ENCODE results near the gene HTATSF1. TPM values are rescaled to one million over a fixed set of nuclear protein-coding genes. Genes with fewer than 3 reads are reported as not detected.

The HTATSF1 gene
- total RNA-seq, 1 experiment from 2014 or later, result 49.5 TPM

GRCh38 chrX:136534131-136534530 lies 36.7 kb downstream of the HTATSF1 start:
- H3K9ac ChIP-seq (ENCODE audit: extremely low read depth, insufficient read length, low read length), result no peak overlapping the region

More at GRCh38 chrX:136534131-136534530, 36.7 kb downstream of the HTATSF1 start:
- Histone ChIP-seq H3K4ac (ENCODE audit: low read depth, low read length) (no peak overlapping the region), H4K8ac (replicated peaks; ENCODE audit: insufficient read length, low read depth, low read length) (no peak overlapping the region), H2BK12ac (ENCODE audit: insufficient read length, low read depth, low read length) (no peak overlapping the region), H3K79me2 (ENCODE audit: insufficient read depth, low read length) (no peaks in the 10 kb centered on the region), H2BK15ac (ENCODE audit: low read depth, low read length) (no peak overlapping the region), H4K20me1 (ENCODE audit: control insufficient read depth, insufficient read depth, insufficient read length) (no peaks in the 10 kb centered on the region), H3K9me3 (ENCODE audit: control insufficient read depth, low read depth, low read length) (peaks cover 42% of the 10 kb centered on the region), H3K4me1 (ENCODE audit: insufficient read depth, low read length) (no peaks in the 10 kb centered on the region), H3K23ac (ENCODE audit: insufficient read length, low read depth, low read length) (no peak overlapping the region), H3K14ac (ENCODE audit: insufficient read depth, low read length) (no peak overlapping the region), H2AFZ (ENCODE audit: low read length) (no peak overlapping the region), H2BK20ac (ENCODE audit: low read depth, low read length, poor library complexity, severe bottlenecking) (no peak overlapping the region), H3K27ac (ENCODE audit: insufficient read length, low read depth, low read length) (no peak overlapping the region), H4K5ac (ENCODE audit: insufficient read length, low read depth, low read length) (no peak overlapping the region), H2AK5ac (ENCODE audit: insufficient read length, low read length) (no peak overlapping the region), H2BK120ac (ENCODE audit: low read depth, low read length, poor library complexity, severe bottlenecking) (no peak overlapping the region), H3K79me1 (ENCODE audit: insufficient read depth, low read depth, low read length, poor library complexity, severe bottlenecking) (no peaks in the 10 kb centered on the region), H3K27me3 (ENCODE audit: insufficient read depth, low read length) (no peaks in the 10 kb centered on the region), H4K91ac (ENCODE audit: insufficient read length, low read depth, low read length) (no peak overlapping the region), H3K18ac (ENCODE audit: insufficient read length, low read depth, low read length) (no peak overlapping the region), H3K23me2 (ENCODE audit: insufficient read length, low read depth, low read length, poor library complexity, severe bottlenecking) (no peaks in the 10 kb centered on the region), H3T11ph (ENCODE audit: low read length) (no peak overlapping the region), H3K56ac (ENCODE audit: insufficient read length, low read depth, low read length) (no peak overlapping the region), H3K4me2 (ENCODE audit: insufficient read depth, insufficient read length, low read length) (no peak overlapping the region), H2BK5ac (ENCODE audit: insufficient read length, low read length) (no peak overlapping the region)
- Mint-ChIP-seq H3K4me3 (no peak overlapping the region), H3K27me3 (ENCODE audit: low read depth) (peaks cover 6% of the 10 kb centered on the region), H3K27ac (no peak overlapping the region), H3K9me3 (peaks cover 56 to 64% of the 10 kb centered on the region in 2 experiments), H3K36me3 (ENCODE audit: insufficient read depth in 1 of 3, low read depth in 3 of 3) (peaks cover 0 to 1% (median 0%) of the 10 kb centered on the region in 3 experiments; a peak in 1 of 7 replicates), H3K4me1 (no peaks in the 10 kb centered on the region)
- WGBS (ENCODE audit: extremely low coverage, insufficient read length, low lambda C conversion rate), result no CpG with 5 or more reads among the region's 2 CpGs
- TF ChIP-seq, protein P1, sequence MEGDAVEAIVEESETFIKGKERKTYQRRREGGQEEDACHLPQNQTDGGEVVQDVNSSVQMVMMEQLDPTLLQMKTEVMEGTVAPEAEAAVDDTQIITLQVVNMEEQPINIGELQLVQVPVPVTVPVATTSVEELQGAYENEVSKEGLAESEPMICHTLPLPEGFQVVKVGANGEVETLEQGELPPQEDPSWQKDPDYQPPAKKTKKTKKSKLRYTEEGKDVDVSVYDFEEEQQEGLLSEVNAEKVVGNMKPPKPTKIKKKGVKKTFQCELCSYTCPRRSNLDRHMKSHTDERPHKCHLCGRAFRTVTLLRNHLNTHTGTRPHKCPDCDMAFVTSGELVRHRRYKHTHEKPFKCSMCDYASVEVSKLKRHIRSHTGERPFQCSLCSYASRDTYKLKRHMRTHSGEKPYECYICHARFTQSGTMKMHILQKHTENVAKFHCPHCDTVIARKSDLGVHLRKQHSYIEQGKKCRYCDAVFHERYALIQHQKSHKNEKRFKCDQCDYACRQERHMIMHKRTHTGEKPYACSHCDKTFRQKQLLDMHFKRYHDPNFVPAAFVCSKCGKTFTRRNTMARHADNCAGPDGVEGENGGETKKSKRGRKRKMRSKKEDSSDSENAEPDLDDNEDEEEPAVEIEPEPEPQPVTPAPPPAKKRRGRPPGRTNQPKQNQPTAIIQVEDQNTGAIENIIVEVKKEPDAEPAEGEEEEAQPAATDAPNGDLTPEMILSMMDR (conservative IDR thresholded peaks at IDR 0.05), result no peak
- no peak for DNase-seq

Data from H9 (cell line).